NCI-H1105 (cell line): ENCODE results near the gene ANKRD11.
"Not testable (repeated sequence)": the region's sequence is repeated elsewhere in the genome, so short reads cannot be mapped to it uniquely, and the experiment has no call there.

Experiments used
- DNase-seq: peaks from one replicate; lab custom pipeline; 2025; lab: John Stamatoyannopoulos, UW

The ANKRD11 gene

DNA sequence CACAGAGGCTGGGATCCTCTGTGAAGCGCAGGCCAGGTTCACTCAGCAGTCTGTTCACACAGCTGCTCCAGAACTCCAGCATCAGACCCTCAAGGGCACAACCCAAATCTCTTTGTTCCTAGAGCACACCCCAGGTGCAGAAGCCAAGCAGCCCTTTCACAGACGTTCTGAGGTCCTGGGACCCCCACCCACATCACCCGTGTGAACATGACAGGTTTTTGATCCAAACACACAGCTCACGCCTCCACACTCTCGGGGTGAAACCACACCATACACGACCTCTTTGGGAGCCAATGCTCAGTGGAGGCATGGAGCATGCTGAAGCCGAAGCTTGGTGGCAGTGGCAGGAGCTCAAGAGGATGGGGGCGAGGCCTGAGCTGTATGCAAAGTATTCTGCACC lies 175.5 kb downstream of the ANKRD11 start:
- DNase-seq: no peak

DNA sequence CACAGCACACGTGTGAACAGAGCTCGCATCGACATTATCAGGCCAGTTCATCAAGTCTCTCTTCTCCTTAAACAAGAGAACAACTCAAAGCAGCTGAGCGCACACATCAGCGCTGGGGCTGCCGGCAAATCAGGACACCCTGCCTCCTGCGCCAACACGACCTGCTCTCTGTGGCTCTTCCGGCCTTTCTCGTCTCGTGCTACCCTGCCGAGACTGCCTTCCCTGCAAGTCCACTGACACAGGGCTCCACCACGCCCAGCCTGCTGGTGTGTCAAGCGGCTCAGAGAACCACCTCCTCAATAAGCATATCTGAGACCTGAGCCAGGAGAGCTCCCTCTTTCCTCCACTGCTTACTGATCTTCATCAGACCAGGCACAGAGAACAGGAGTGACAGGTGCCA lies 176.0 kb downstream of the ANKRD11 start:
- no peak for DNase-seq

DNA sequence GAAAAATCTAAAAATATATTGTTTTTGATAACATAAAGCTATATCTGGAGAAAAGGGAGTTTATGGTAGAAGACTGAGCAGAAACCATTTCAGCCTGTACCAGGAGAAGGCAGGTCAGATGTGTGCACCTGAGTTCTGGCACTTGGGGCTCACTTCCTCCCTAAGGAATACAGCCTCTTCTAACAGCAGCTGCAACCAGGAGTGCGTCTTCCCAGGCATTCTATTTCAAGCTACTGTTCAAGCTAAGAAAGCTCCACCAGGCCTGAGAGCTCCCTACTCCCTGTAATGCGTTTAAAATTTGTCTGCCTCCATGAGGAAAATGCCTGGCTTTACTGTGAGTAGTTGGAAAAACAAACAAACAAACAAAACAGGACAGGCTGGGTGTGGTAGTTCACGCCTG lies 176.8 kb downstream of the ANKRD11 start:
- no peak for DNase-seq

DNA sequence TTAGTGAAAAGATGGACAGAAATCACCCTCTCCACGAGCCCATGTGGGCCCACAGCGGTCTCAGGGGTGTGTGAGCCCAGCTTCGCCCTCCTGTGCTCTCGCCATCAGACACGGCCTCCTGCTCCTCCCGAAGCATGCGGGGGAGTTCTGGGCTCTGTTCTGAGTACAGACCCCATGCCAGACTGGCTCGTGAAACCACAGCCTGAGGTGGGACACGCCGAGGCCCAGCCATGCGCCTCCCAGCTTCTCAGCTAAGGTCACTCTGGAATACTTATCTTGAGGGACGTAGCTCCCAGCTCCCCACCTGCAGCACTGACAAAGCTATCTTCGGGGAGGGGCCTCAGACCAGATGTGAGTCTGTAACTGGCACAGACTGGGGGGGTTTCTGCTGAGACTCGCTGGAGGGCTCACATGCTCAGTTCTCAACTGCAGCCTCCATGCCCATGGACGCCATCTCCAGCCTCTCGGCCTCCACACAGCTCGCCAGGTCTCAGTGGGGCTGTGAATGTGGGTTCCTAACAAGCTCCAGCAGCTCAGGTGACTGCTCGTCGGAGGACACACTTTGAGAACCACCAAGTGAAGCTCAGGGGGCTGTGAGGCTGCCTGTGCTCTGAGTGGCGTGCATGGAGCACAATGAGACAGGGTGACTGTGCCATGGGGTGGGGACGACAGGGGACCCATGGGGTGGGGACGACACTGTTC lies 177.6 kb downstream of the ANKRD11 start:
- no peak for DNase-seq

DNA sequence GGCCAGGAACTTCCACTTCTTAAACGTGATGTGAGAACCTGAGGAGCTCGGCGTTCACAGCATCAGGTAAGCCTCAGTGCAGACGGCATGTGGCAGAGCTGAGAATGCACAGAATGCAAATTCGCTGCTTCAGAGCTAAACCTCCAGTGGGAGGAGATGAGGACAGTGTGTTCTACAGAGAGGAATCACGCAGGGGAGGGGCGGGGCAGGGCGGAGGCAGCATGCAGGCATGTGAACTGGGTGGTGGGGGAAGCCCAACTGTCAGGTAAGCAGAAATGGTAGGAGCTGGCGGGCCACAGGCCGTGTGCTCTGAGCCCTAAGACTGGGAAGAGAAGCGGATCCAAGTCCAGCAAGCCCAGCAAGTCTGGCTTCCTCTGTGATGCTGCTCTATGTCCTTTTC lies 178.2 kb downstream of the ANKRD11 start:
- DNase-seq: no peak

DNA sequence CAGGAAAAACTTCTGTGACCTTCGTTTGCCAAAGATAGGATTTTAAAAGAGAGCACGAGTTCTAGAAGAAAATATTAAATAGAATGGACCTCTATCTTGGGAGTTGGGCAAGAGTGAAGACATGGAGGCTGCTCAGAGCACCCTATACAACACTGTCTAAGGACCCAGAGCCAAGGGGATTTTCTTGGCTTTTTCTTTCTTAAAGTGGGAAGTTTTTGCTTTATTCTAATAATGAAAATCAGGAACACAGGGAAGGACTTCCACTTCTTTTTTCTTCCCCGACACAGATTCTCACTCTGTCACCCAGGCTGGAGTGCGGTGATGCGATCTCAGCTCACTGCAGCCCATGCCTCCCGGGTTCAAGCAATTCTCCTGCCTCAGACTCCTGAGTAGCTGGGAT lies 178.7 kb downstream of the ANKRD11 start:
- no peak for DNase-seq

DNA sequence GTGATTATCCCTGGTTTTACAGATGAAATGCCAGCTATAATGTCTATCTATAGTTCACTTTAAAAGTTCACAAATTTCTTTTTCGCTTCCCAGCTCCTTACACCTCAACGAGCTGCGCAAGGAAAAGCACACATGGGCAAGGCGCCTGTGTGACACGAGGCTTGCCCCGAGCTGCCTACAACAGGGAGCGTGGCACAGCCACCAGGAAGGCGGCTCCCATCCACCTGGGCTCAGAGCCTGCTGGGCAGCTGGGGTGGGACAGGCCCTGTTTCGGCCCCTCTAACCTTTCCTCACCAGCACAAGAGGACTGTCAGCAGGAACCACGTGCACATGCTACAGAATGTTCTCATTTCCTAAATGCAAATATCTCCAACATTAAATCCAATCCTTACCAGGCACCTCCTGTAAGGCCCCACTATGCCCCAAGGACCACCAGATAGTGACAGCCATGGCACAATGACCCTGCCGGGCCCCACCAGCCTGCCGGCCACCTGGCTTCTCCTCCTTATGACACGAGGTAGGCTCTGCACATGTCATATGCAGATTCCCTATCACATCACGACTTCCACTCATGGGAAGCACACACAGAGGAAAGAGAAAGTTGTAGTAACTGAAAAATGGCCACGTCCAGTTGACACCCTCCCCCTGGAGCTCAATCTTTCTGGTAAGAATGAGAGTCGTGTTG lies 180.8 kb downstream of the ANKRD11 start:
- DNase-seq: no peak

DNA sequence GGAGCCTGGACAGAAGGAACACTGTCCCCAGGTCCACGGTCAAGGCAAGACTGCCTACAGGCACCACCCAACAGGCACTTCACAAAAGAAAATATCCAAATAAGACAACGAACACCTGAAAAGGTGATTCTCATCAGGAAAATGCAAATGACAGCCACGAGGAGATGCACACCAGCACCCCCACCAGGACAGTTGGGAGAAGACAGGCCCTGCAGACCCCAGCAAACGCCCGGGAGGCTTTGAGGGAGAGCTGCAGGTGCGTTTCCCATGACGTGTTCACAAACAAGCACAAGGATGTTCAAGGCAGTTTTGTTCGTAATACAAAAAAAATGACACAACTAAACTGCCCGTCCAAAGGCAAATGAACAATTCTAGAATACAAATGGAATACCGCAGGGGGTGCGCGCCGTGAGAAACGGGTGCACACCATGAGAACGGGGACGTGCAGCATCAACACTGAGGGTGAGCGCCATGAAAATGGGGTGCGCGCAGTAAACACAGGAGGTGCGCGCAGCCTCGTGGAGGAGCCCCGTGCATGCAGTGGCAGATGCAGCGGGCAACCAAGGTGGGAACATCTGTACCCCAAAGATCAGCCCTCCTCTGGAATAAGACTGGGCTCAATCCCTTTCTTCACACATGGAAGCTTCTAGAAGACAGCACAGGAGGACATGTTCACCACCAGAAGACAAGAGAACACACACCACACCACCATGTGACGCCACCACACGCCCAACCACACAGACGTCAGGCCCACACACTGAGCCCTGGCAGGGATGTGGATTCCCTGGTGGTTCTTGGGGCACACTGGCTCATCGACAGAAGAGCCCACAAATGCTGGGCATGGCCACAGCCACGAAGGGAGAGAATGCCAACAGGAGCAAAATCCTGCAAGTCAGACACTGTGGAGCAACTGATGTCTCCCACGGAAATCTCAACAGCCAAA lies 181.7 kb downstream of the ANKRD11 start:
- no peak for DNase-seq

DNA sequence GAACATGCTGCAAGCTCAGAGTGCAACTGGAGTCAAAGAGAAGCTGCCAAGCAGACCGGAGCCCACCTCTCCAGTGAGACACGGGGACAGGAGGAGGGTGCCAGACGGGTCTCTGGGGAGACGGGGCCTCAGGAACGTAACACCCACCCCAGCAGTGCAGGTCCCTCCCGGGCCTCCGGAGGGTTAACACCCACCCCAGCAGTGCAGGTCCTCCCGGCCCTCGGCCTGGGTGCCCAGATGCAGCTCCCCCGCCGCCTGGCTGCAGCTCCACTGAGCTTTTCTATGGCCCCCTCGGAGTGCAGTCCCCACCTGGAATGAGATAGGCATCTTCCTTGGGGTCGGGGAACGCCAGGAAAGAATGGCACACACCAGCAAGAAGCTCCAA lies 182.9 kb downstream of the ANKRD11 start:
- no peak for DNase-seq

DNA sequence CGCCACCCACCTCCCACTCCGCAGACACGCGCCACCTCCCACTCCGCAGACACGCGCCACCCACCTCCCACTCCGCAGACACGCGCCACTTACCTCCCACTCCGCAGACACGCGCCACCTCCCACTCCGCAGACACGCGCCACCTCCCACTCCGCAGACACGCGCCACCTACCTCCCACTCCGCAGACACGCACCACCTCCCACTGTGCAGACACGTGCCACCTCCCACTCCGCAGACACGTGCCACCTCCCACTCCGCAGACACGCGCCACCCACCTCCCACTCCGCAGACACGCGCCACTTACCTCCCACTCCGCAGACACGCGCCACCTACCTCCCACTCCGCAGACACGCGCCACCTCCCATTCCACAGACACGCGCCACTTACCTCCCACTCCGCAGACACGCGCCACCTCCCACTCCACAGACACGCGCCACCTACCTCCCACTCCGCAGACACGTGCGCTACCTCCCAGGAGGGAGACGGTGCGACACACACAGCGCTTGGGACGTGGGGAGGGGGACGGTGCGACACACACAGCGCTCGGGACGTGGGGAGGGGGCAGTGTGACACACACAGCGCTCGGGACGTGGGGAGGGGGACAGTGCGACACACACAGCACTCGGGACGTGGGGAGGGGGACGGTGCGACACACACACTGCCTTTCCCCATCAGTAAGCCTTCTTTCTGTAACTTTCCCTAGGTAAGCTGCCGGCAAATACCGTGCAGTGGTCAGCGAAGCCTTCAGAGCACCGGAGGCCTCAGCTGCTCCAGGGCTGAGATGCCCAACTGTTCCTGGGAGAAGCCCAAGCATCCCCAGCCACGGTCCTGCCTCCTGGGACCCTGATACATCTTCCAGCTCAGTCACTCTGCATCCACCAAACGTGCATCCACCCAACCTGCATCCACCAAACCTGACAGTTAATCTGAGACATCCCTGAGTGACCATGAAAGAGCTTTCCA lies 183.6 kb downstream of the ANKRD11 start:
- not testable (repeated sequence) for DNase-seq

DNA sequence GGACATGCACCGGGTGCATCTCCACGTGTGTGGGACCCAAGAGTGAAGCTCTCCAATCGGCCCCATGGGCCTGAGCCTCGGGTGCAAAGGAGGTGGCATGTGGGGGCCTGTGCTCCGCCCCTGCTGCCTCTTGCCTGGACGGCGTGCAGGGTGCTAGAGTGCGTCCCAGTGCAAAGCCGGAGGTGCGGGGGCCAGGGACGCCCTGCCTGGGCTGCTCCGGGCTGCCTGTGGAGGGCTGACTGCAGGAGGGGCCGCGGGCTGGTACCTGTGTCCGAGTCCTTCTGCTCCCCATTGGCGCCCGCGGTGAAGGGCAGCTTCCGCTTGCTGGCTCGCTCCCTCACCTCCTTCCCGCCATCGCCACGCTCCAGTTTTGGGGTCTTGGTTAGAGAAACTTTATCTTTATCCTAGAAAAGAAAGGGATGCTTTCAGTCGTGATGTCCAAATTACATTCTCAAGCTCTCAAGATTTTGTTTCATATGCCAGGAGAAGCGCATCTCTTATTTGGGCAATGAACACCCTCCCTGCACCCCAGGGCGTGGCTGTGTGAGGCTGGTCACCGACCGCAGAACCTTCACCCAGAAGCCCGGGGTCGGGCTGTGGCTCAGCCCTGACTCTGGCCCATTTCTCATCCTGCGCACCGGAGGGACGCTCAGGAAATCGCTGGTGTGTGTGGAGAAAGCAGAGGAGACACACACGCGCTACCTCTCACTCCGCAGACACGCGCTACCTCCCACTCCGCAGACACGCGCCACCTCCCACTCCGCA lies 185.2 kb downstream of the ANKRD11 start:
- DNase-seq: no peak

DNA sequence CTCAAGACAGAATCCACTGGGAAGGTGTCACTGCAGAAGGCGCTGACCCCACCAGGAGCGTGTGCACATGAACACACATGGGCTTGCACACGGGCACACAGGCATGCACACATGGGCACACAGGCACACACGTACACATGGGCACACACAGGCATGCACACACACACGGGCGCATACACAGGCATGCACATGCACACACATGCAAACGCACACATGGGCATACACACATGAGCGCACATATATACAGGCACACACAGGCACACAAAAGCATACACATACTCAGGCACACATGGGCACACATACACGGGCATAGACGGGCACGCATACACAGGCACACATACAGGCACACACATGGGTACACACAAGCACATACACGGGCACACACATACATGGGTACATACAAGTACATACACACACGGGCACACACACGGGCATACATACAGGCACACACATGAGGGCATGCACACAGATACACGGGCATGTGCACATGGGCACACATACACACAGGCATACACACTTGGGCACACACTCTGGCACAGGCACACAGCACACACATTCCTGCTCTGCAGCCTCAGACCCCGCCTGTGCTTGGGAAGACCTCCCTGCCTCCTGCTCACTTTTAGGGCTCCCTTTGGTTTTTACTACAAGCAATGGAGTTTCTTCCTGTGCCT lies 186.0 kb downstream of the ANKRD11 start:
- DNase-seq: no peak

DNA sequence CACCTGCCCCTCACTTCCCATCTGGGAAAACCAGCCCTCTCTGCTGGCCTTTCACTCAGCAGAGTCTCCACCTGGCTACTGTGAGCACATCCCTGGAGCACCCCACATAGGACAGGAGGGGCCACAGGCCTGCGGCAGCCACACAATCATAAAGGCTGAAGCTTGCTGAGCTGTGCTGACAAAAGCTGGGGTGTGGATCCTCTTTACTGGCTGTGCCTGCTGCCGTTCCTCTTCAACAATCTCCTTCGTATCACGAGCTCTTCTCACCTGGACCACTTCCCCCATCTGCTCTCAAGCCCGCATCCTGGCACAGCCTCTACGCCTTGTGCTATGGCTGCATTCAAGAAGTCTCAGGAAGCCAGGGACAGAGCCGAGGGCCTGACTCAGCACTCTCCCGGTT lies 186.7 kb downstream of the ANKRD11 start:
- DNase-seq: no peak

DNA sequence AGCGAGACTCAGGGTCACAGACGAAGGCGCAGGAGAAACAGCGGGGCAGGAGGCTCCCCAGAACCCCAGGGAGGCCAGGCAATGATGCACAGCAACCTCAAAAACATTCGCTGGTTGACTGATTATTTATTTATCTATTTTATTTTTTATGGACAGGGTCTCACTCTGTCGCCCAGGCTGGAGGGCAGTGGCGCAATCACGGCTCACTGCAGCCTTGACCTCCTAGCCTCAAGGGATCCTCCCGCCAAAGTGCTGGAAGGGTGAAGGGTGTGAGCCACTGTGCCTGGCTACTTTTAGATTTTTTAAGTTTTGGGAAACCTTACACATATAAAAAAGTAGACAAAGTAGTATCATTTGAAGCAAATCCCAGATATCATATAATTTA lies 189.4 kb downstream of the ANKRD11 start:
- no peak for DNase-seq

DNA sequence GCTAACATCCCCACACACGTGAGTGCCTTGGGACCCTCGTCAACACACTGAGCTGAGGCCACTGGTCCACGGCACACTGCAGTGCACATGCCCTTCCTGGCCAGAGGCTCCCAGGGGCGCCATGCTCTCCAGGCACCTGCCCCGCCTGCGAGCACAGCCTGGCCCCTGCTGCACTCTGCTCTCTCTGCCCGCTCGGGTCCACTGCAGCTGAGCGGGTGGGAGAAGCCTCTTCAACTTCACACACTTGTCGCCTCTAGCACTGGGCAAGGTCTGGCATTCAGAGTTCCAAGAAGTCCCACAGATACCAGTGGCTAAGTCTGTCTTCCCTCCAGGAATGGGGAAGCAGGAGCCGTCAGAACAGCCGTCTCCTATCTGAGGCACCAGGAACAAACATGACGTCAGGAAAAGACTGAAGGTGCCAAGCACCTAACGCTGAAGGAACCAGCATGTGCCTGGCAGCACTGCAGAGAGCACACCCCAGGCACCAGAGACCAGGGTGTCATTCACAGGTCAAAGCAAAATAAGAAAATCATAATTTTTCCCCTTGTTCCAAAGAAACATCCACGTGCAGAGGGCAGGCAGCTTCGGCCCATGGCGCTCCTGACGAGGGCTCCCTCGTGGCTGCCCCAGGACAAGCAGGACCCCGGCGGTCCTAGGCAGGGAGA lies 189.9 kb downstream of the ANKRD11 start:
- DNase-seq: no peak

DNA sequence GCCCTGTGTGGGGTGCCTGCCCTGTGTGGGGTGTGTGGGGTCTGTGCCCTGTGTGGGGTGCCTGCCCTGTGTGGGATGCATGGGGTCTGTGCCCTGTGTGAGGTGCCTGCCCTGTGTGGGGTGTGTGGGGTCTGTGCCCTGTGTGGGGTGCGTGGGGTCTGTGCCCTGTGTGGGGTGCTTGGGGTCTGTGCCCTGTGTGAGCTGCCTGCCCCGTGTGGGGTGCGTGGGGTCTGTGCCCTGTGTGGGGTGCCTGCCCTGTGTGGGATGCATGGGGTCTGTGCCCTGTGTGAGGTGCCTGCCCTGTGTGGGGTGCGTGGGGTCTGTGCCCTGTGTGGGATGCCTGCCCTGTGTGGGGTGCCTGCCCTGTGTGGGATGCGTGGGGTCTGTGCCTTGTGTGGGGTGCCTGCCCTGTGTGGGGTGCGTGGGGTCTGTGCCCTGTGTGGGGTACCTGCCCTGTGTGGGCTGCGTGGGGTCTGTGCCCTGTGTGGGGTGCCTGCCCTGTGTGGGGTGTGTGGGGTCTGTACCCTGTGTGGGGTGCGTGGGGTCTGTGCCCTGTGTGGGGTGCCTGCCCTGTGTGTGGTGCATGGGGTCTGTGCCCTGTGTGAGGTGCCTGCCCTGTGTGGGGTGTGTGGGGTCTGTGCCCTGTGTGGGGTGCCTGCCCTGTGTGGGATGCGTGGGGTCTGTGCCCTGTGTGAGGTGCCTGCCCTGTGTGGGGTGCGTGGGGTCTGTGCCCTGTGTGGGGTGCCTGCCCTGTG lies 190.8 kb downstream of the ANKRD11 start:
- not testable (repeated sequence) for DNase-seq

DNA sequence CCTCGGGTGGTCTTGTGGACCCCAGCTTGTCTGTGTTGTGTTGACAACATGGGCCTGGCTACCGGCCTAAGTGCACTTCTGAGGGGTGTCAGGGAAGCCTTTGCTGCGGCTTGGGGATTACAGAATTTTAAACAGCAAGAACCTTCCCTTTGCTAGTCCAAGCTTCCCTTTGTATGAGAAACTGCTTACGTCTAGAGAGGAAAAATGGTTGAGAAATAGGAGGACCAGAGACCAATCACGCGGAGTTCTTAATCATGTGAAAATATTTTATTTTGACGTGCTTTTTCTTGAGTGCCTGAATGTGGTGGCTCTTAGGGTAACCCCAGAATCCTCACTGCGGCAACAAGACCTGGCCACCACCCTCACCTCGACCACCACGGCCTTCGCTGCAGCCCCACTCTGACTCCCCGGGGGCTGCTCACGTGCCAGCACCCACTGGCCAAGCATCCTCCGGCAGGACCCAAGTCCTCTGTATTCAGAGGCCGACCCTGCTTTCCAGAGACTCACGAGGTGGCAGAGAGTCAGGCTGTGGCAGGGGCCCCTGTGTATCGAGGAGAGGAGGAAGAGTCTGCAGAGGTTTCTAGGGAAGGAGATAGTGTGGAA lies 191.6 kb downstream of the ANKRD11 start:
- no peak for DNase-seq

DNA sequence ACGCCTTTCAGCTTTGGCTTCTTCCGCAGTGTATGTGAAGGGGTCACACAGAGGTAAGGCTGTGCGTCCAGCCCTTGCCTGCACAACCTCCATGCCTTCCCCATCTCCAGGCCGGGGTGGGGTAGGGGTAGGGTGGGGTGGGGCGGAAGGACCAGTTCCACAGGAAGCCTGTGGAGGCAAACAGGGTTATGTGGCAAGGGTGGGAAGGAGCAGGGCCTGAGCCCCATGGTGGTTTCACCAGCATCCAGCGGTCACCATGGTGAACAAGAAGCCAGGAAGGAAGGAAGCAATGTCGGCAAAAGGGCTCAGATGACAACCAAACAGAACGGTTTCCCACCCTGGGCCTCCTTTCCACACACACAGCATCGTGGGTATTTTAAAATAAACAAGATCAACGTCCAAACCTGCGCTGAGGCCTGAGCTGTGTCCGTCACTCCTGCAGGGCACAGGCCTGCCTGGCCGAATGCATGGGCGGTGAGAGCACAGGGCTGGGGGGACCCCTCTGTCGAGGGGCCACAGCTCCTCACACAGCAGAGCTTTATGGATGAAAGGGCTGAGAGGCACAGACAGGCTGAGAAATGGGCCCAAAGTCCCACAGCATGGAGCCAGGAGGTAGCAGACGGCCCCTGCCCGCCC lies 192.3 kb downstream of the ANKRD11 start:
- no peak for DNase-seq
